ENCODE measurements around the gene TNFRSF1B.

TNFRSF1B gene

GRCh38 chr1:12129624-12130023 is 37.2 kb upstream of the TNFRSF1B start:
- Histone ChIP-seq H3K9ac (ENCODE audit: low read length in 5 of 5) (peak overlapping the region in 1 of 5 donors; percentile 33), H3K9me3 (ENCODE audit: control insufficient read depth in 5 of 5, low read length in 5 of 5) (no peaks in the 10 kb centered on the region), H3K36me3 (ENCODE audit: control insufficient read depth in 5 of 5, insufficient read depth in 5 of 5, low read length in 5 of 5) (no peaks in the 10 kb centered on the region), H3K4me3 (ENCODE audit: low read depth in 1 of 5, low read length in 5 of 5) (peak overlapping the region in 1 of 5 donors; percentile 12), H3K27ac (ENCODE audit: low read depth, low read length) (no peak overlapping the region), H3K4me1 (ENCODE audit: control insufficient read depth in 5 of 5, insufficient read depth in 5 of 5, low read length in 5 of 5) (peaks cover 12 to 76% (median 56%) of the 10 kb centered on the region in 5 donors), H3K27me3 (ENCODE audit: control insufficient read depth in 5 of 5, insufficient read depth in 4 of 5, low read length in 5 of 5) (peaks cover 0 to 2% (median 0%) of the 10 kb centered on the region in 5 donors)

- no peaks in the 10 kb centered on the region for H3K36me3 ChIP-seq (ENCODE audit: control insufficient read depth in 5 of 5, insufficient read depth in 5 of 5, low read length in 5 of 5)
- peak overlapping the region in 1 of 5 donors; percentile 35 for H3K4me3 ChIP-seq (ENCODE audit: low read depth in 1 of 5, low read length in 5 of 5)
- H3K27ac ChIP-seq (ENCODE audit: low read depth, low read length): no peak overlapping the region
- H3K27me3 ChIP-seq (ENCODE audit: control insufficient read depth in 5 of 5, insufficient read depth in 4 of 5, low read length in 5 of 5): peaks cover 0 to 2% (median 0%) of the 10 kb centered on the region in 5 donors
- H3K9me3 ChIP-seq (ENCODE audit: control insufficient read depth in 5 of 5, low read length in 5 of 5): no peaks in the 10 kb centered on the region
- H3K4me1 ChIP-seq (ENCODE audit: control insufficient read depth in 5 of 5, insufficient read depth in 5 of 5, low read length in 5 of 5): peaks cover 12 to 75% (median 48%) of the 10 kb centered on the region in 5 donors
- peak overlapping the region in 1 of 5 donors; percentile 25 for H3K9ac ChIP-seq (ENCODE audit: low read length in 5 of 5)
Observed at GRCh38 chr1:12130466-12131130, 36.2 kb upstream of the TNFRSF1B start.

- Histone ChIP-seq H3K9ac (ENCODE audit: low read length in 5 of 5) (peak overlapping the region in 1 of 5 donors; percentile 17), H3K36me3 (ENCODE audit: control insufficient read depth in 5 of 5, insufficient read depth in 5 of 5, low read length in 5 of 5) (no peaks in the 10 kb centered on the region), H3K27ac (ENCODE audit: low read depth, low read length) (peak overlapping the region; percentile 67), H3K27me3 (ENCODE audit: control insufficient read depth in 5 of 5, insufficient read depth in 4 of 5, low read length in 5 of 5) (peaks cover 0 to 2% (median 0%) of the 10 kb centered on the region in 5 donors), H3K4me3 (ENCODE audit: low read depth in 1 of 5, low read length in 5 of 5) (no peak overlapping the region), H3K9me3 (ENCODE audit: control insufficient read depth in 5 of 5, low read length in 5 of 5) (no peaks in the 10 kb centered on the region), H3K4me1 (ENCODE audit: control insufficient read depth in 5 of 5, insufficient read depth in 5 of 5, low read length in 5 of 5) (peaks cover 12 to 63% (median 36%) of the 10 kb centered on the region in 5 donors)
Observed at GRCh38 chr1:12132078-12132477, 34.7 kb upstream of the TNFRSF1B start.

GRCh38 chr1:12134716-12135115 is 32.1 kb upstream of the TNFRSF1B start:
- Histone ChIP-seq H3K27me3 (ENCODE audit: control insufficient read depth in 5 of 5, insufficient read depth in 4 of 5, low read length in 5 of 5) (peaks cover 0 to 2% (median 0%) of the 10 kb centered on the region in 5 donors), H3K4me1 (ENCODE audit: control insufficient read depth in 5 of 5, insufficient read depth in 5 of 5, low read length in 5 of 5) (peaks cover 10 to 50% (median 29%) of the 10 kb centered on the region in 5 donors), H3K9me3 (ENCODE audit: control insufficient read depth in 5 of 5, low read length in 5 of 5) (no peaks in the 10 kb centered on the region), H3K27ac (ENCODE audit: low read depth, low read length) (no peak overlapping the region), H3K9ac (ENCODE audit: low read length in 5 of 5) (no peak overlapping the region), H3K4me3 (ENCODE audit: low read depth in 1 of 5, low read length in 5 of 5) (no peak overlapping the region), H3K36me3 (ENCODE audit: control insufficient read depth in 5 of 5, insufficient read depth in 5 of 5, low read length in 5 of 5) (peaks cover 0 to 7% (median 0%) of the 10 kb centered on the region in 5 donors)

GRCh38 chr1:12135612-12136011 is 31.2 kb upstream of the TNFRSF1B start:
- H3K27me3 ChIP-seq (ENCODE audit: control insufficient read depth in 5 of 5, insufficient read depth in 4 of 5, low read length in 5 of 5): peaks cover 0 to 2% (median 0%) of the 10 kb centered on the region in 5 donors
- no peaks in the 10 kb centered on the region for H3K9me3 ChIP-seq (ENCODE audit: control insufficient read depth in 5 of 5, low read length in 5 of 5)
- H3K9ac ChIP-seq (ENCODE audit: low read length in 5 of 5): no peak overlapping the region
- peaks cover 7 to 53% (median 30%) of the 10 kb centered on the region in 5 donors for H3K4me1 ChIP-seq (ENCODE audit: control insufficient read depth in 5 of 5, insufficient read depth in 5 of 5, low read length in 5 of 5)
- peak overlapping the region; percentile 3 for H3K27ac ChIP-seq (ENCODE audit: low read depth, low read length)
- no peak overlapping the region for H3K4me3 ChIP-seq (ENCODE audit: low read depth in 1 of 5, low read length in 5 of 5)
- H3K36me3 ChIP-seq (ENCODE audit: control insufficient read depth in 5 of 5, insufficient read depth in 5 of 5, low read length in 5 of 5): peaks cover 0 to 7% (median 0%) of the 10 kb centered on the region in 5 donors

- peaks cover 0 to 8% (median 0%) of the 10 kb centered on the region in 5 donors for H3K36me3 ChIP-seq (ENCODE audit: control insufficient read depth in 5 of 5, insufficient read depth in 5 of 5, low read length in 5 of 5)
- peaks cover 0 to 2% (median 0%) of the 10 kb centered on the region in 5 donors for H3K27me3 ChIP-seq (ENCODE audit: control insufficient read depth in 5 of 5, insufficient read depth in 4 of 5, low read length in 5 of 5)
- no peak overlapping the region for H3K9ac ChIP-seq (ENCODE audit: low read length in 5 of 5)
- H3K4me1 ChIP-seq (ENCODE audit: control insufficient read depth in 5 of 5, insufficient read depth in 5 of 5, low read length in 5 of 5): peaks cover 0 to 57% (median 21%) of the 10 kb centered on the region in 5 donors
- H3K9me3 ChIP-seq (ENCODE audit: control insufficient read depth in 5 of 5, low read length in 5 of 5): no peaks in the 10 kb centered on the region
- H3K27ac ChIP-seq (ENCODE audit: low read depth, low read length): no peak overlapping the region
- no peak overlapping the region for H3K4me3 ChIP-seq (ENCODE audit: low read depth in 1 of 5, low read length in 5 of 5)
Observed at GRCh38 chr1:12136916-12137610, 29.7 kb upstream of the TNFRSF1B start.

- H3K9me3 ChIP-seq (ENCODE audit: control insufficient read depth in 5 of 5, low read length in 5 of 5): no peaks in the 10 kb centered on the region
- peaks cover 0 to 2% (median 0%) of the 10 kb centered on the region in 5 donors for H3K27me3 ChIP-seq (ENCODE audit: control insufficient read depth in 5 of 5, insufficient read depth in 4 of 5, low read length in 5 of 5)
- peaks cover 0 to 9% (median 0%) of the 10 kb centered on the region in 5 donors for H3K36me3 ChIP-seq (ENCODE audit: control insufficient read depth in 5 of 5, insufficient read depth in 5 of 5, low read length in 5 of 5)
- no peak overlapping the region for H3K4me3 ChIP-seq (ENCODE audit: low read depth in 1 of 5, low read length in 5 of 5)
- H3K4me1 ChIP-seq (ENCODE audit: control insufficient read depth in 5 of 5, insufficient read depth in 5 of 5, low read length in 5 of 5): peaks cover 4 to 61% (median 21%) of the 10 kb centered on the region in 5 donors
- H3K9ac ChIP-seq (ENCODE audit: low read length in 5 of 5): peak overlapping the region in 1 of 5 donors; percentile 25
- no peak overlapping the region for H3K27ac ChIP-seq (ENCODE audit: low read depth, low read length)
Observed at GRCh38 chr1:12138196-12139168, 28.3 kb upstream of the TNFRSF1B start.

- no peak overlapping the region for H3K27ac ChIP-seq (ENCODE audit: low read depth, low read length)
- H3K36me3 ChIP-seq (ENCODE audit: control insufficient read depth in 5 of 5, insufficient read depth in 5 of 5, low read length in 5 of 5): peaks cover 0 to 9% (median 0%) of the 10 kb centered on the region in 5 donors
- H3K4me3 ChIP-seq (ENCODE audit: low read depth in 1 of 5, low read length in 5 of 5): no peak overlapping the region
- no peak overlapping the region for H3K9ac ChIP-seq (ENCODE audit: low read length in 5 of 5)
- peaks cover 8 to 65% (median 33%) of the 10 kb centered on the region in 5 donors for H3K4me1 ChIP-seq (ENCODE audit: control insufficient read depth in 5 of 5, insufficient read depth in 5 of 5, low read length in 5 of 5)
- H3K27me3 ChIP-seq (ENCODE audit: control insufficient read depth in 5 of 5, insufficient read depth in 4 of 5, low read length in 5 of 5): peaks cover 0 to 2% (median 0%) of the 10 kb centered on the region in 5 donors
- no peaks in the 10 kb centered on the region for H3K9me3 ChIP-seq (ENCODE audit: control insufficient read depth in 5 of 5, low read length in 5 of 5)
Observed at GRCh38 chr1:12140016-12140415, 26.8 kb upstream of the TNFRSF1B start.

GRCh38 chr1:12140515-12141162 is 26.2 kb upstream of the TNFRSF1B start:
- Histone ChIP-seq H3K36me3 (ENCODE audit: control insufficient read depth in 5 of 5, insufficient read depth in 5 of 5, low read length in 5 of 5) (peaks cover 0 to 9% (median 0%) of the 10 kb centered on the region in 5 donors), H3K27me3 (ENCODE audit: control insufficient read depth in 5 of 5, insufficient read depth in 4 of 5, low read length in 5 of 5) (peaks cover 0 to 2% (median 0%) of the 10 kb centered on the region in 5 donors), H3K4me1 (ENCODE audit: control insufficient read depth in 5 of 5, insufficient read depth in 5 of 5, low read length in 5 of 5) (peaks cover 8 to 66% (median 37%) of the 10 kb centered on the region in 5 donors), H3K4me3 (ENCODE audit: low read depth in 1 of 5, low read length in 5 of 5) (no peak overlapping the region), H3K9me3 (ENCODE audit: control insufficient read depth in 5 of 5, low read length in 5 of 5) (no peaks in the 10 kb centered on the region), H3K27ac (ENCODE audit: low read depth, low read length) (no peak overlapping the region), H3K9ac (ENCODE audit: low read length in 5 of 5) (no peak overlapping the region)

All from subcutaneous abdominal adipose tissue (tissue), 5 donors.